Endodermal cell (in vitro differentiated cells): ENCODE measurements around the gene TSHZ2. TPM values are rescaled to one million over a fixed set of nuclear protein-coding genes. Genes with fewer than 3 reads are reported as not detected.

Experiments
- DNase-seq: peaks from one replicate; pipeline ENCODE4 v3.0.0-alpha.2; 2017
- H3K27ac ChIP-seq: 2 replicates; pipeline ENCODE4 v1.5.1; 2013; ENCODE audit warnings: mild to moderate bottlenecking, low read depth, low read length, moderate library complexity
- H3K27me3 ChIP-seq: 2 replicates; pipeline ENCODE4 v1.6.1; 2013; ENCODE audit warnings: mild to moderate bottlenecking, low read length, moderate library complexity; ENCODE audit not compliant: insufficient read depth, control insufficient read depth, poor library complexity, severe bottlenecking
- H3K36me3 ChIP-seq: 2 replicates; pipeline ENCODE4 v1.7.0; 2013; ENCODE audit warnings: mild to moderate bottlenecking, low read length, moderate library complexity; ENCODE audit not compliant: control insufficient read depth, insufficient read depth
- H3K4me1 ChIP-seq: one replicate; pipeline ENCODE4 v1.7.0; 2013; ENCODE audit warnings: low read length; ENCODE audit not compliant: control insufficient read depth, insufficient read depth
- H3K4me3 ChIP-seq: 2 replicates; pipeline ENCODE4 v1.5.1; 2013; ENCODE audit warnings: mild to moderate bottlenecking, low read length, moderate library complexity
- H3K9ac ChIP-seq: 2 replicates; pipeline ENCODE4 v1.6.1; 2013; ENCODE audit warnings: mild to moderate bottlenecking, low read length, moderate library complexity; ENCODE audit not compliant: poor library complexity, severe bottlenecking; ENCODE audit errors: extremely low read depth
- H3K9me3 ChIP-seq: 2 replicates; pipeline ENCODE4 v1.6.1; 2013; ENCODE audit warnings: mild to moderate bottlenecking, low read length, moderate library complexity; ENCODE audit not compliant: control insufficient read depth
- H3K27ac Mint-ChIP-seq: 2 replicates; pipeline ENCODE4 v1.8.0; 2020; ENCODE audit warnings: mixed read lengths
- H3K27me3 Mint-ChIP-seq: 2 replicates; pipeline ENCODE4 v1.8.0; 2021; ENCODE audit warnings: mild to moderate bottlenecking, mixed read lengths; ENCODE audit not compliant: insufficient read depth
- H3K36me3 Mint-ChIP-seq: 2 replicates; pipeline ENCODE4 v1.8.0; 2020; ENCODE audit warnings: low read depth, mixed read lengths
- H3K4me1 Mint-ChIP-seq: 2 replicates; pipeline ENCODE4 v1.8.0; 2020; ENCODE audit warnings: mixed read lengths
- H3K4me3 Mint-ChIP-seq: 2 replicates; pipeline ENCODE4 v1.8.0; 2020; ENCODE audit warnings: mild to moderate bottlenecking, moderate library complexity, mixed read lengths
- H3K9me3 Mint-ChIP-seq: 2 replicates; pipeline ENCODE4 v1.8.0; 2020; ENCODE audit warnings: mild to moderate bottlenecking, mixed read lengths
- WGBS, 2 experiments: methylation state at CpG; one replicate each; pipeline versions ENCODE4 v1.1.5 to v1.1.7; 2013; ENCODE audit warnings: missing lambda C conversion rate in 2 of 2, mixed read lengths in 1 of 2; ENCODE audit not compliant: insufficient coverage in 1 of 2, insufficient read length in 1 of 2; 5-methylcytosine and 5-hydroxymethylcytosine counted together
- total RNA-seq, 2 donors: library from RNA; stranded (reverse); fragmentation: NEBNext Ultra II Directional in 1 of 2; extraction: Animal tissue kit (Norgen Biotek cat#: 25700) in 1 of 2; gene quantifications; 2 replicates in 1 of 2; 3 replicates in 1 of 2; pipeline ENCODE4 v1.2.1, GENCODE V29; 2021
- TF ChIP-seq, protein P1 (sequence below): fragments of 200-600 bp; sonication (generic); conservative IDR thresholded peaks from 2 replicates; pipeline ENCODE4 v1.5.0; 2021; ENCODE audit warnings: antibody characterized with exemption, mild to moderate bottlenecking

Gene TSHZ2
- total RNA-seq, 2 donors from 2014 or later = 0.07 to 0.31 TPM

DNA sequence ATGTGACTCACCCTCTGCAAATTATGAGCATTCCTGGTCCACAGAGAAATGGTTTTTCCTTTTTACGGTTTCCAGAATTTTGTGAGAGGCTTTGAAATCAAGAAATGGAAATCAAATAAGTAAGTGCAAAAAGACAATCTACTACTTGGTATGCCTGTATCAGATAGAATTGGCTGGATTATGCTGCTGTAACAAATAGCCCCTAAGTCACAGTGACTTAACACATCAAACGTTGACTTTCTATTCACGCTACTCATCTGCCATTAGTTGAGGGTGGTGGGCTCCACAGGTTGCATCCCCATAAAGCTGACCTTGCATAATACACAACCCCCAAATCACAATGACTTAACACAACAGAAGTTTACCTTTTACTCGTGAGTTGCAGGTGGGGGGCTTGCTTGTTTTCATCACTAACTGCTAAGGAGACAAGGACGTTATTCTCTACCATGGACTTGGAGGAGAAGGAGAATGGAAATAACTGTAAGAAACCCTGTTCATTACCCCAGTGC lies 44.4 kb downstream of the TSHZ2 start:
- Mint-ChIP-seq H3K36me3 (no peaks in the 10 kb centered on the region), H3K4me3 (no peak overlapping the region), H3K4me1 (no peaks in the 10 kb centered on the region), H3K27ac (no peak overlapping the region), H3K27me3 (no peaks in the 10 kb centered on the region), H3K9me3 (peaks cover 4% of the 10 kb centered on the region)
- Histone ChIP-seq H3K9me3 (no peaks in the 10 kb centered on the region), H3K9ac (no peak overlapping the region), H3K4me1 (no peaks in the 10 kb centered on the region), H3K27me3 (no peaks in the 10 kb centered on the region), H3K27ac (no peak overlapping the region), H3K4me3 (no peak overlapping the region), H3K36me3 (no peaks in the 10 kb centered on the region)
- WGBS, 2 experiments = 93 to 94% methylated on average over 2 to 5 of the region's 5 CpGs
- no peak for DNase-seq
- TF ChIP-seq, protein P1, sequence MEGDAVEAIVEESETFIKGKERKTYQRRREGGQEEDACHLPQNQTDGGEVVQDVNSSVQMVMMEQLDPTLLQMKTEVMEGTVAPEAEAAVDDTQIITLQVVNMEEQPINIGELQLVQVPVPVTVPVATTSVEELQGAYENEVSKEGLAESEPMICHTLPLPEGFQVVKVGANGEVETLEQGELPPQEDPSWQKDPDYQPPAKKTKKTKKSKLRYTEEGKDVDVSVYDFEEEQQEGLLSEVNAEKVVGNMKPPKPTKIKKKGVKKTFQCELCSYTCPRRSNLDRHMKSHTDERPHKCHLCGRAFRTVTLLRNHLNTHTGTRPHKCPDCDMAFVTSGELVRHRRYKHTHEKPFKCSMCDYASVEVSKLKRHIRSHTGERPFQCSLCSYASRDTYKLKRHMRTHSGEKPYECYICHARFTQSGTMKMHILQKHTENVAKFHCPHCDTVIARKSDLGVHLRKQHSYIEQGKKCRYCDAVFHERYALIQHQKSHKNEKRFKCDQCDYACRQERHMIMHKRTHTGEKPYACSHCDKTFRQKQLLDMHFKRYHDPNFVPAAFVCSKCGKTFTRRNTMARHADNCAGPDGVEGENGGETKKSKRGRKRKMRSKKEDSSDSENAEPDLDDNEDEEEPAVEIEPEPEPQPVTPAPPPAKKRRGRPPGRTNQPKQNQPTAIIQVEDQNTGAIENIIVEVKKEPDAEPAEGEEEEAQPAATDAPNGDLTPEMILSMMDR = no peak

DNA sequence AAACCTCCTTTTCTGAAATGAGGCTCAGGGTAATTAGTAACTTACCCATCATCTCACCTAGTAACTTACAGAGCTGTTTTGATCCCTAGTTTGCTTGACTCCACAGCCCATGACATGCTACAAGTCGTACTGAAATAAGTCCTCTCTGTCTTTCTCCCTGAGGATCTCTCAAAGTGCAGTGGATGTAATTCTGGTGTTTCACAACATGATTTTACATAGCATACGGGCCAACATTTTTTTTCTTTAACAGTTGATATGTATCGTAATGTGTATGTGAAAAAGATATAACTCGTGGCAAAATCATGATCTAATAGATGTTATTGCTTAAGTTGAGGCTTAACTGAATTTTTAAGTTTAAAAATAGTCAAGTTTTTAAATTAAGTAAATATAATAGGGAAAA lies 45.0 kb downstream of the TSHZ2 start:
- H3K9me3 Mint-ChIP-seq = peaks cover 4% of the 10 kb centered on the region
- H3K4me3 Mint-ChIP-seq = no peak overlapping the region
- no peaks in the 10 kb centered on the region for H3K9me3 ChIP-seq
- no peaks in the 10 kb centered on the region for H3K27me3 ChIP-seq
- H3K9ac ChIP-seq = no peak overlapping the region
- H3K4me1 ChIP-seq = no peaks in the 10 kb centered on the region
- TF ChIP-seq, protein P1 = no peak
- no peak overlapping the region for H3K27ac ChIP-seq
- DNase-seq = no peak
- no peaks in the 10 kb centered on the region for H3K27me3 Mint-ChIP-seq
- WGBS, 2 experiments = 80 to 91% methylated on average over 2 to 4 of the region's 4 CpGs
- H3K27ac Mint-ChIP-seq = no peak overlapping the region
- no peaks in the 10 kb centered on the region for H3K36me3 Mint-ChIP-seq
- H3K36me3 ChIP-seq = no peaks in the 10 kb centered on the region
- H3K4me1 Mint-ChIP-seq = no peaks in the 10 kb centered on the region
- H3K4me3 ChIP-seq = no peak overlapping the region

DNA sequence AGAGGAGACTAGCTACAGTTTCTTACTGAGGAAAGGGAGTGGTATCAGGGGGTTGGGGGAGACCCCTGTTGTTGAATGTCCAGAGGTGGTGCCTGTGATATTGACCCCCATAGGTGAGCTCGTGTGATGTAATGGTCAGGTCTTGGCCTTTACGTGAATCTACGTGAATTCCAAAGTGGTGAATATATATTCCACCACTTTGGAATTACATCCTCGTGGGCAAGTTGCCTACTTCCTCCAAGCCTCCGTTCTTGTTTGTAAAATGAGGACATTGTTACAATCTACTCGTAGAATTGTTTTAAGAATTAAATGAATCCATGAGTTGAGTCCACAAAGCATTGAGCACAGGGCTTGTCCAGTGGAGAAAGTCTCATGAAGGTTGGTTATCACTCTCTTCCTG lies 47.3 kb downstream of the TSHZ2 start:
- Mint-ChIP-seq H3K9me3 (peaks cover 1% of the 10 kb centered on the region), H3K27ac (no peak overlapping the region), H3K36me3 (no peaks in the 10 kb centered on the region), H3K4me1 (no peaks in the 10 kb centered on the region), H3K4me3 (no peak overlapping the region), H3K27me3 (no peaks in the 10 kb centered on the region)
- H3K9me3 ChIP-seq = no peaks in the 10 kb centered on the region
- no peak for DNase-seq
- 88 to 90% methylated on average over 6 of the region's 6 CpGs for WGBS, 2 experiments
- no peak overlapping the region for H3K4me3 ChIP-seq
- no peak overlapping the region for H3K27ac ChIP-seq
- H3K36me3 ChIP-seq = no peaks in the 10 kb centered on the region
- no peak overlapping the region for H3K9ac ChIP-seq
- H3K27me3 ChIP-seq = no peaks in the 10 kb centered on the region
- TF ChIP-seq, protein P1 = no peak
- H3K4me1 ChIP-seq = no peaks in the 10 kb centered on the region
